ENCODE data around the gene PLA2R1.

- no peak for TF ChIP-seq REST (IDR thresholded peaks at IDR 0.05)
- TF ChIP-seq GATA3 (IDR thresholded peaks at IDR 0.05; ENCODE audit: borderline replicate concordance) = no peak
- no peak for TF ChIP-seq RCOR1 (IDR thresholded peaks at IDR 0.05; ENCODE audit: low read depth, low read length)
- no peak for TF ChIP-seq CTCF (IDR thresholded peaks at IDR 0.05)
- TF ChIP-seq MAFK (IDR thresholded peaks at IDR 0.05; ENCODE audit: partially characterized antibody) = no peak
- TF ChIP-seq POLR2A (IDR thresholded peaks at IDR 0.05; ENCODE audit: low read length) = no peak
- no peak for TF ChIP-seq ESRRA (IDR thresholded peaks at IDR 0.05; ENCODE audit: borderline replicate concordance, low read length)
- no peak for TF ChIP-seq EHMT2 (IDR thresholded peaks at IDR 0.05; ENCODE audit: low read depth)
- TF ChIP-seq ELK1 (IDR thresholded peaks at IDR 0.05; ENCODE audit: low read depth, low read length) = no peak
- no peak for TF ChIP-seq USF2 (IDR thresholded peaks at IDR 0.05)
These were observed 46.2 kb upstream of the PLA2R1 start for GRCh38 chr2:160108646-160109045.

Measured in A549 (cell line).